Amniotic epithelial cell (primary cell): ENCODE results near the gene AMBP.

Source experiments
- DNase-seq: peaks from one replicate; pipeline ENCODE4 v3.0.0-alpha.2; 2010; ENCODE audit warnings: low read depth

AMBP gene

GRCh38 chr9:114078021-114078780 is at the start of gene AMBP:
Gene AMBP (minus strand): TSS chr9:114078300. CDS start chr9:114078209, 91 bp downstream.
- DNase-seq: no peak

- no peak for DNase-seq
Measured at GRCh38 chr9:114126247-114127060, 48.4 kb upstream of the AMBP start.

DNA sequence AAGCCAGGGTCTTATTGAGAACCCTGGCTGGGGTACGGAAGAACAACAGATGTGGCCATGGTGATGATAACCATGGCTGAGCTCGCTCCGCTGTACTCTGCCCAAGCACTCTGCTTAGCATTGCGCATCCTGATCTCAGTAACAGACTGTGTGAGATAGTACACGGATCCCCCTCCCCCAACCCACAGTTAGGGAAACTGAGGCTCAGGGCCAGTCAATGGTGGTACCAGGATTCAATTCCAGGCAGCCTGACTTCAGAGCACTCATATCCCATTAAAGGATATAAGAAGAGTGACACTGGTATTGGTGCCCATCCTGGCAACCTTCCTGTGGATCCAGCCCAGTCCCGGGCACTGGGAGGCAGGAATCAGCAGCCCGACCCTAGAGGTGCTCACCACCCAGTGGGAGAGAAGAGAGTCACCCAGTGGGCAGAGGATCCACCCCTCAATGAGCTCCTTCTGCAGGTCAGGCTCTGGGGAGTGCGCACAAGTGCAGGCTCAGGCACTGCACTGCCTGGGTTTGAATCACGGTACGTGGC is 47.4 kb upstream of the AMBP start:
- no peak for DNase-seq

- no peak for DNase-seq
Measured at GRCh38 chr9:114124666-114125475, 46.8 kb upstream of the AMBP start.

DNA sequence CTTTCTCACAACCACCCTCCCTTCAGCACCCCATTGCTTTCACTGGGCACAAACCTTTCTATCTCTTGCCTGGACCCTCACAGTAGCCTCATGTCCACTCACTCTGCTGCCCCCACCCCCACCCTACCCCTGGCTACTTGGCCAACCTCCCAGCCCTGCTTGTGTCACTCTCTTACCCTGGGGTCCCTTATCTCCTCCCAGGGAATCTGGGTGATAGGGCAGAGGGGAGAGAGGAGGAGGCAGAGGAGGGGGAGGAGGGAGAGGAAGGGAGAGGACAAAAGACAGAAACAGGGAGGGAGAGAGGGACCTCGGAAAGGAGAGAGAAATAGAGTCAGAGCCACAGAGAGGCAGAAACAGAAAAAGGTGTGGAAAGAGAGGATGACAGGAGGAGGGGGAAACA is 46.0 kb upstream of the AMBP start:
- DNase-seq: no peak

DNA sequence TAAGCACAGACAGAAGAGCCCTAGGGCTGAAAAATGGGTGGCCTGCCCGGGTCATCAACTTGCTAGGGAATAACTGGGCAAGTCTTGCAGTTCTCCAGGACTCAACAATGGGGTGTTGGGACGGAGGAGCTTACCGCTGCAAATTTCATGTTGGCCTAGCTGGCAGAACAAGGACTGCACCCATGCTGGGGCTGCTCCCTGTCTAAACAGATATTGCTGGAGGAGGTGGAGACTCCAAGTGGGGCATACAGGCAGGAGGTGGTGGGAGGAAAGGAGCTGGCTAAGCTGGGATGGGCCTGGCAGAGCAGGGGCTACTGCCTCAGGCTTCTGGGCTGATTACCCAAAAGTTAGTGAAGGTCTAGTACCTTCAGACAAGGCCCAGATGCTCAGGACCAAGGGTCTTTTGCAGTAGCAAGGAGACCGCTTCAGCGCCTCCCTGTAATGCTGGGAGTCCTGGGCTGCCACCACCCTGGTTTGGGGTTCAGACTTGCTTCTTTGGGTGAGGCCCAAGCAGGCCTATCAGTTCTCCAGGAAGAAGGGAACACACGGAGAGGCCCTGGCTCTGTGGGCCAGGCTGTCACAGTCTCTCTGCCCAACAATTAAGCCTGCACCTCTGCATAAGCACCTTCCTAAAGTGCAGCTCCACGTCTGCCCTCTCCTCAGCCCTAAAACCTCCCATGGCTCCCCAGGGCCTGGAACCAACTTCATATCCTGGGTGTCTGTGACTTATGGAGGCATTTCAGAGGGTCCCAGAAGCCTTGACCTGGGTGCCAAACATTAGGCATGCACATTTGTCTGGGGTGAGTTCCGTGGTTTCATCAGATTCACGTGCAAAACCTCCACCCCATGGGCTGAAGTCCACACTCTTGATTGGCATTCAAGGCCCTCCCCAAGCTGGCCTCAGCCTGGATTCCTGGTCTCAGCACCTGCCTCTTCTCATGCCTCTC is 45.2 kb upstream of the AMBP start:
- DNase-seq: no peak

GRCh38 chr9:114122136-114123027 is 44.3 kb upstream of the AMBP start:
- no peak for DNase-seq

- no peak for DNase-seq
Measured at GRCh38 chr9:114121227-114122135, 43.4 kb upstream of the AMBP start.

GRCh38 chr9:114120192-114121014 is 42.3 kb upstream of the AMBP start:
- DNase-seq: no peak

- DNase-seq: no peak
Measured at GRCh38 chr9:114119242-114120191, 41.4 kb upstream of the AMBP start.

DNA sequence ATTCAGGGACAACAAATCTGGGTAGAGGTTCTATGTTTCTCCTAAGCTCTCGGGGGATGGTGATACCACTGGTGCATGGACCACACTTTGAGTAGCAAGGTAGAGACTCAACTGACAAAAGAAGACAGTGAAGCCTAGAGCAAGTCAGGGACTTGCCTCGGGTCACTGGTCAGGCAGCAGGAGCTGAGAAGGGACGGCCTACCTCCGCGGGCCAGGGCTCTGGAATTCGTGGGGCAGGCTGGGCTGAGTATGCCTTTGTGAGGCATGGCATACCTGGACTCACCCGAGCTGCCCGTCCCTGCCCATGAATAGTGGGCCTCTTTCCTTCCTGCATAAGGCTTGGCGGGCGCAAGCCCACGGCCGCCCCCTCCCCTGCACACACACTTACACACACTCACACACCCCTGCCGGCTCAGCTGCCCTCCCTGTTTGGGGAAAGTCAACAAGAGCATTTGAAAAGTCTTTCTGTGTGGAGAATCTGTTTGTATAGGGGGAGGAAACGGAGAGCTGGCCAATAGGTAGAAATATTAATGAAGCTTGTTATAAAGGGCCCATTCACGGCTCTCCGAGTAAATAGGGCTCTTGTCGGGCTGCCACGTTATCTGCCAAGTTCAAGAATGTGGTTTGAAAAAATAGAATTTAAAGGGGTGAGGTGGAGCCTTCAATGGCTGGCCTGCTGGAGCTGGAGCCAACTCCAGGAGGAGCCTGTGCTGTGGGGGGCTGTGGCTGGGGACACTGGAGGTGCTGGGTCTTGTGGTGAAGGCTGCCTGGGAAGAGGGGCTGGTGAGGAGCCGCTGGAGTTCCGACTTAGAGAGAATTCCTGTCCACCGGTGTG is 40.1 kb upstream of the AMBP start:
- no peak for DNase-seq

- DNase-seq: no peak
Measured at GRCh38 chr9:114117614-114117995, 39.5 kb upstream of the AMBP start.

DNA sequence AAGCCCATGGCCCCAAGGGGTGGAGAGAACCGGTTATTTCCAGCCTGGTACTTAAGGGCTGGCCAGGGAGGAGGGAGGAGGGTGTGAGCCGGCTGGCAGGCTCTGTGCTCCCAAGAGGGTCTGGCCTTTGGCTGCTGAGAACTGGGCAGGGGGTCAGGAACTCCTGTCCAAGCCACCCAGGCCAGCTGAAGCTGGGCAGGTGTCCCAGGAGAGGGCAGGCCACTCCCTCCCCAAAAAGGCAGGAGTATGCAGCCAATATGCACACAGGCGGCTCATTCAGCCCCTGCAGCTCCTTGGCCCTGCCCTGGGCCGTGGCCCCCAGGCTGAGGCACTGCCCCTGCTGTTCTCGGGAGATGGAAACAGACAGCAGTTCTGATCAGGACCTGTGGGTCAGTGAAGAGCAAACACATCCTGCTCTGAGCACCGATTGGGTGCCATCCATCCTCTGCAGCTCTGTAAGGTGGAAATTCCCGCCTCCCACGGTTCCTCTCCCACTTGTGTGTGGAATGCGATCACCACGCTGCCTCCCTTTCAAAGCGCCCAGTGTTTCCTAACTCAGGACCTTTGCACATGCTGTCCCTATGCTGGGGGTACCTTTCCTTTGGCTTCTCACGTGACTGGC is 38.1 kb upstream of the AMBP start:
- DNase-seq: no peak

DNA sequence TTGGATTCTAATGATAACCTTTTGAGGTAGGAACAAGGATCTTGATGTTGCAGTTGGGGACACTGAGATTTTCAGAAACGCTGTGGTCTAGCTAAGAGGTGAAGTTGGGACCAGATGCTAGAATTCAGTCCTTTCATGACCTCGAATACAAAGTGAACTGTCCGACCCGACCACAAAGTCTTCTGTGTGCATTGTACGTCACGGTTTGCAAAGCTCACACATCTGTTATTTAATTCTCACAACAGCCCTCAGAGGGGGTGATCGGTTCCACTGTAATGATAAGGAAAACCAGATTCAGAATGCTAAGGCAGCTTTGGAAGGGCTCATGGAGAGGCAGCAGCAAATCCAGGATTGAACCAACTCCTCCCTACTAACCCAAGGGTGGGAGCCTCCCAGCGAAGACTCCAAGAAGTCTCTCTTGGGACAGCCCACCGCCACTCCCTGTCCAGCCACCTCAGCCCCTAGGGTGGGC is 37.6 kb upstream of the AMBP start:
- DNase-seq: no peak

GRCh38 chr9:114114364-114114763 is 36.3 kb upstream of the AMBP start:
- DNase-seq: no peak
